ENCODE results near the gene E2F8. TPM values are rescaled to one million over a fixed set of nuclear protein-coding genes. Genes with fewer than 3 reads are reported as not detected.
A peak's percentile ranks its signal among the peaks of the same experiment; 100 is the strongest.

Gene E2F8
- total and polyA plus RNA-seq, 4 donors = 1.8 to 2.5 (median 2.1) TPM

DNA sequence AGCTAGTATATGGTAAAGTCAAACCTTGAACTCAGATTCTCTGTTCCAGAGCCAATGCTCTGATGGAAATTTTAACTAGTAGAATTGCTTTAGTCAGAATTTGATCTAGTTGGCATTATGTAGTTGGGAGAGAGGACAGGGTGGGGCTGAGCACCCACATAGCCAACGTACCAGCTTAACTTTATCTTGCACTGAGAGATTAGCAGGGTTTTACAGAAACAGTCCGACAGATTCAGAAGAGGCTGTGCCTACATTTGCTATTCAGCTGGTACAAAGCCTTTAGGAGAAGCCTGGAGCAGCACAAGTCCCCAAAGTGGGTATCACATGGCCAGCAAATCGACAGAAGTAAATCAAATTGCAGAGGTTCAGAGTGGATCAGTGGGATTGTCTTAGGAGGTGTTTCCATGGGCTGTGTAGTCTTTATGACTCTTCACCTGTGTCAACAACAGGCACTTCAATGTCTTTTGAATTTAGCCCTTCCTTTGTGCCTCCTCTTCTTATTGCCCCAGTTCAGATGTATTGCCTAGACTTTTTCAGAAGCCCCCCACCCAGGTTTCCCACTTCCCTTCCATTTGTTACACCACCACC, 31.7 kb downstream of the E2F8 start:
- no peak overlapping the region for H3K27ac ChIP-seq (ENCODE audit: low read depth, low read length)
- WGBS (ENCODE audit: insufficient coverage) = 85% methylated on average over 1 of the region's 3 CpGs

DNA sequence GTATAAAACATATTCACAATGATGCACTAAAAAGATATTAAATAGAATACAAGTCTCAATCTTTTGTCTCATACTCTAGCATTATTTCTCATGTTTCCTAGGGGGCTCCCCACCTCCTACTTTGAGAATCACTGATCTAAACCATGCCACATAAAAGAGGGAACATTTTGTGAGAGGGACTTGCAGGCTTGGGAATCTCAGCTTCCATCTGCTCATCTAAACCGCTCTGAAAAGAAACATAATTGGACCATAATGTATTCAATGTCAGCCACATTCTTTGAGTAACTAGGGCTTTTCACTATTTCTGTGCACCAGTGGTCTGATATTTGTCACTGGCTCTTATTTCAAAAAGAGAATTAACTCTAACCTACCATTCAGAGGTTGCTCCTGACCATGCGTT, 32.6 kb downstream of the E2F8 start:
- H3K4me1 ChIP-seq (ENCODE audit: control insufficient read depth, insufficient read depth, low read length) = no peaks in the 10 kb centered on the region
- H3K36me3 ChIP-seq (ENCODE audit: control insufficient read depth, insufficient read depth, low read length) = no peaks in the 10 kb centered on the region
- no peaks in the 10 kb centered on the region for H3K27me3 ChIP-seq (ENCODE audit: control insufficient read depth, insufficient read depth, low read length)
- H3K27ac ChIP-seq (ENCODE audit: low read depth, low read length) = no peak overlapping the region
- WGBS (ENCODE audit: insufficient coverage) = 80% methylated on average over 1 of the region's 2 CpGs
- DNase-seq (ENCODE audit: low read depth in 4 of 6, low spot score in 6 of 6) = peak in 1 of 6 donors; percentile 58
- no peak overlapping the region for H3K4me3 ChIP-seq (ENCODE audit: low read depth, low read length)
- H3K9me3 ChIP-seq (ENCODE audit: control insufficient read depth, insufficient read depth, low read length) = no peaks in the 10 kb centered on the region

More for the DNA sequence above, 31.7 kb downstream of the E2F8 start:
- H3K4me3 ChIP-seq (ENCODE audit: low read depth, low read length) = no peak overlapping the region
- no peak for DNase-seq (ENCODE audit: low read depth in 4 of 6, low spot score in 6 of 6)
- H3K4me1 ChIP-seq (ENCODE audit: control insufficient read depth, insufficient read depth, low read length) = no peaks in the 10 kb centered on the region
- H3K27me3 ChIP-seq (ENCODE audit: control insufficient read depth, insufficient read depth, low read length) = no peaks in the 10 kb centered on the region
- H3K36me3 ChIP-seq (ENCODE audit: control insufficient read depth, insufficient read depth, low read length) = no peaks in the 10 kb centered on the region
- H3K9me3 ChIP-seq (ENCODE audit: control insufficient read depth, insufficient read depth, low read length) = no peaks in the 10 kb centered on the region

- no peaks in the 10 kb centered on the region for H3K36me3 ChIP-seq (ENCODE audit: control insufficient read depth, insufficient read depth, low read length)
- WGBS (ENCODE audit: insufficient coverage) = no CpG with 5 or more reads among the region's 5 CpGs
- no peaks in the 10 kb centered on the region for H3K9me3 ChIP-seq (ENCODE audit: control insufficient read depth, insufficient read depth, low read length)
- no peaks in the 10 kb centered on the region for H3K4me1 ChIP-seq (ENCODE audit: control insufficient read depth, insufficient read depth, low read length)
- no peak overlapping the region for H3K27ac ChIP-seq (ENCODE audit: low read depth, low read length)
- no peak overlapping the region for H3K4me3 ChIP-seq (ENCODE audit: low read depth, low read length)
- H3K27me3 ChIP-seq (ENCODE audit: control insufficient read depth, insufficient read depth, low read length) = no peaks in the 10 kb centered on the region
- DNase-seq (ENCODE audit: low read depth in 4 of 6, low spot score in 6 of 6) = no peak
Measured at GRCh38 chr11:19204836-19205235, 35.9 kb downstream of the E2F8 start.

- Histone ChIP-seq H3K9me3 (ENCODE audit: control insufficient read depth, insufficient read depth, low read length) (no peaks in the 10 kb centered on the region), H3K27ac (ENCODE audit: low read depth, low read length) (no peak within 1 kb of the TSS), H3K27me3 (ENCODE audit: control insufficient read depth, insufficient read depth, low read length) (no peaks in the 10 kb centered on the region), H3K4me1 (ENCODE audit: control insufficient read depth, insufficient read depth, low read length) (no peaks in the 10 kb centered on the region), H3K36me3 (ENCODE audit: control insufficient read depth, insufficient read depth, low read length) (no peaks in the 10 kb centered on the region), H3K4me3 (ENCODE audit: low read depth, low read length) (no peak within 1 kb of the TSS)
- no peak for DNase-seq (ENCODE audit: low read depth in 4 of 6, low spot score in 6 of 6)
- 100% methylated on average over 1 of the region's 7 CpGs for WGBS (ENCODE audit: insufficient coverage)
Measured at GRCh38 chr11:19201737-19202605, 38.8 kb downstream of the E2F8 start, which contains the start of gene CSRP3. Gene CSRP3 (minus strand): TSS chr11:19201983. CDS start chr11:19192448, 9,535 bp downstream.

DNA sequence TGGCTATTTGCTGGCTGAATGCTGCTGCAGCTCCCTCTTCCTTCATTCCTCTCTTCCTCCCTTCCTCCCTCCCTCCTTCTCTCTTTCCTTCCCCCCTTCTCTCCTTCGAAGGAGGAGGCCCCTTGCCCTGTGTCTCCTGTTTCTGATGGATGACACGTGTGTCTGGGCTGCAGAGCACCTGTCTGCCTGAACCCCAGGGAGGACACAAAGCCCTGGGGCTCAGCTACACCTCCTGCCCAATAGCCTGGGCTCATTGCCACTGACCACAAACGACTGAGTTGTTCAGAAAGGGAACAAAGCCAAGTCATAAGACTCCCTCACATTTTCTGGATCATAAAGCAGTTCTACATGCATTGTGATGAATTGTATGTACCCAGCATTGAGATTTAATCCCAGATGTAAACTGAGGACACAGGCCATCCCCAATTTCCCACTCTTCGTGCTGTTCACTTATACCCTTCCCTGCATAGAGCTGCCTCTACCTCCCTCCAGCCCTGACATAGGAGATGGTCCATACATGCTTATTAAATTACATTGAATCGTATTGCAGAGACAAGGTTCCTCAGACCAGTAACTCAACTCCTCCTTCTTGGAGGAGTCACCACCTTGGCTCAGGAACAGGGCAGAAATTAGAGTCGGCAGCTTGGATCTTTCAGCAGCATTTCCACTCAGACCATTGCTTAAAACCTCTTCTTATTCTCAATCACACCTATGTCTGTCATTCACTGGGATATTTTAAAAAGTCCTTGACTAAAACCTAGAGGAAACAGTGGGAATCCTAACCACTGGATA, 40.1 kb downstream of the E2F8 start:
- H3K4me3 ChIP-seq (ENCODE audit: low read depth, low read length) = no peak overlapping the region
- WGBS (ENCODE audit: insufficient coverage) = 62% methylated on average over 5 of the region's 6 CpGs
- no peak overlapping the region for H3K27ac ChIP-seq (ENCODE audit: low read depth, low read length)
- no peaks in the 10 kb centered on the region for H3K9me3 ChIP-seq (ENCODE audit: control insufficient read depth, insufficient read depth, low read length)
- no peaks in the 10 kb centered on the region for H3K4me1 ChIP-seq (ENCODE audit: control insufficient read depth, insufficient read depth, low read length)
- DNase-seq (ENCODE audit: low read depth in 4 of 6, low spot score in 6 of 6) = no peak
- H3K36me3 ChIP-seq (ENCODE audit: control insufficient read depth, insufficient read depth, low read length) = no peaks in the 10 kb centered on the region
- H3K27me3 ChIP-seq (ENCODE audit: control insufficient read depth, insufficient read depth, low read length) = no peaks in the 10 kb centered on the region

DNA sequence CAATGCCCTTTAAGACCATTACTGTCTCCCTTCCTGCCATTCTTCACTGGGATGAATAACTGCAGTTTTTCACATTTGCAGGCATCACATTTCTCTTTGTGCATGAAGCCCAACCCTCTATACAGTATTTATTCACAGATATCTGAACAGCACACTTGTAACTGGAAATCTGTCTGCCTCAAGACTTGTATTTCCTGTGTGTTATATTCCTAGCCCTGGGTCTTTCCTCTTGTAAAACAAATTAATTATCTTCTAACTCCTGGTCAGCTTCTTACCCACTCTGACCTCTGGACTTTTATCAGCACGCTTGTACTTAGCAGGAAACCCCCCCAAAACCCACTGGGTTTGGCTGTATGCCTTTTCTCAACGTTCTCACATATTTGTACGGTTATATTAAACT, 41.0 kb downstream of the E2F8 start:
- no peak overlapping the region for H3K4me3 ChIP-seq (ENCODE audit: low read depth, low read length)
- peak in 1 of 6 donors; percentile 13 for DNase-seq (ENCODE audit: low read depth in 4 of 6, low spot score in 6 of 6)
- H3K36me3 ChIP-seq (ENCODE audit: control insufficient read depth, insufficient read depth, low read length) = no peaks in the 10 kb centered on the region
- WGBS (ENCODE audit: insufficient coverage) = 80% methylated on average over 1 of the region's 3 CpGs
- no peak overlapping the region for H3K27ac ChIP-seq (ENCODE audit: low read depth, low read length)
- H3K4me1 ChIP-seq (ENCODE audit: control insufficient read depth, insufficient read depth, low read length) = no peaks in the 10 kb centered on the region
- no peaks in the 10 kb centered on the region for H3K9me3 ChIP-seq (ENCODE audit: control insufficient read depth, insufficient read depth, low read length)
- H3K27me3 ChIP-seq (ENCODE audit: control insufficient read depth, insufficient read depth, low read length) = no peaks in the 10 kb centered on the region

DNA sequence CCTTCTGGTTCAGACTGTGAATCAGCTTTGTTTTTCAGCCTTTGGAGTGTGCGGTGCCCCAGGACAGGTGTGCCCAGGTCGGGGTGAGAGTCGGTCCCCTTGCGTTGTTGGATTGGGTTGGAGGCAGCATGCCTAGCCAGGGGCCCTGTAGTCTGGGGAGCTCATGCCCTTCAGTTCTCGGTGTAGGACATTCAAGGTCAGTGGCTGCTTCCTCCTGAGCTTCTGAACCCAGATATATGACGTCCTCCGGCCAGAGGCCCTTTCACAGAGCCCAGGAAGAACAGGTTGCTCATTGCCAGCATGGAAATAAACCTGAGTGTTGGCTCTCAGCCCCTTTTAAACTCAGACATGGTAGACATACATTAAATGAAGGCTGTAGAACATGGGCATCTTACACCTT, 41.7 kb downstream of the E2F8 start:
- Histone ChIP-seq H3K27me3 (ENCODE audit: control insufficient read depth, insufficient read depth, low read length) (no peaks in the 10 kb centered on the region), H3K4me1 (ENCODE audit: control insufficient read depth, insufficient read depth, low read length) (no peaks in the 10 kb centered on the region), H3K4me3 (ENCODE audit: low read depth, low read length) (no peak overlapping the region), H3K9me3 (ENCODE audit: control insufficient read depth, insufficient read depth, low read length) (no peaks in the 10 kb centered on the region), H3K27ac (ENCODE audit: low read depth, low read length) (no peak overlapping the region), H3K36me3 (ENCODE audit: control insufficient read depth, insufficient read depth, low read length) (no peaks in the 10 kb centered on the region)
- DNase-seq (ENCODE audit: low read depth in 4 of 6, low spot score in 6 of 6) = no peak
- WGBS (ENCODE audit: insufficient coverage) = 99% methylated on average over 7 of the region's 7 CpGs

GRCh38 chr11:19196432-19196831, 44.3 kb downstream of the E2F8 start:
- WGBS (ENCODE audit: insufficient coverage) = 86% methylated on average over 1 of the region's 6 CpGs
- H3K4me1 ChIP-seq (ENCODE audit: control insufficient read depth, insufficient read depth, low read length) = no peaks in the 10 kb centered on the region
- no peaks in the 10 kb centered on the region for H3K9me3 ChIP-seq (ENCODE audit: control insufficient read depth, insufficient read depth, low read length)
- H3K36me3 ChIP-seq (ENCODE audit: control insufficient read depth, insufficient read depth, low read length) = no peaks in the 10 kb centered on the region
- H3K4me3 ChIP-seq (ENCODE audit: low read depth, low read length) = no peak overlapping the region
- no peaks in the 10 kb centered on the region for H3K27me3 ChIP-seq (ENCODE audit: control insufficient read depth, insufficient read depth, low read length)
- DNase-seq (ENCODE audit: low read depth in 4 of 6, low spot score in 6 of 6) = no peak
- H3K27ac ChIP-seq (ENCODE audit: low read depth, low read length) = no peak overlapping the region

DNA sequence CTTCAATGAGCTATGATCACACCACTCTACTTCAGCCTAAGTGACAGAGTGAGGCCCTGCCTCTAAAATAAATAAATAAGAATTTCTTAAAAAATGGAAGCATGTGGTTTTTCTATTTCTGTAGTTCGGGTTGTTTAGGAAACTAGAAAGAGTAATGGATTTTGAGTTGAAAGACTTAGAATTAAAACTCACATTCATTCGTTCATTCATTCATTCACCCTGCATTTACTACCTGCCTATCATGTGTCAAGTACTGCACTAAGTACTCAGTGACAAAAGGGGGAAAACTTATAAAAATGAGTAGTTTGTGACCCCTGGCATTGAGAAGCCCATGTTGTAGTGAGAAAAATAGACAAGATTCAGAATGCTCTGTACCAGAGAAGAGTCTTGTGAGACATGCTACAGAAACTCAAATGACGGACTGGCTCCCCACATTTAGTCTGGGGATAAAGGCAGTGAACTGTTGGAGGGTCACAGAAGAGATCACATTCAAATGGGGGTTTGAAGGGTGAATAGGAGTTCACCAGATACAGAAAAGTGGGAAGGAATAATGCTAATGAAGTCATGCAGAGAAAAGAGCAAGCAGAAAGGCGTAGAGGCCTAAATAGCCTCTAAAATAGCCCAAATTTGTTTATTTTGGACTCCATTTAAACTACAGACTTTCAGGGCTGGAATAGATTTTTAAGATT, 46.0 kb downstream of the E2F8 start:
- H3K27ac ChIP-seq (ENCODE audit: low read depth, low read length) = no peak overlapping the region
- no peak for DNase-seq (ENCODE audit: low read depth in 4 of 6, low spot score in 6 of 6)
- no peaks in the 10 kb centered on the region for H3K4me1 ChIP-seq (ENCODE audit: control insufficient read depth, insufficient read depth, low read length)
- H3K4me3 ChIP-seq (ENCODE audit: low read depth, low read length) = no peak overlapping the region
- no peaks in the 10 kb centered on the region for H3K27me3 ChIP-seq (ENCODE audit: control insufficient read depth, insufficient read depth, low read length)
- 100% methylated on average over 1 of the region's 4 CpGs for WGBS (ENCODE audit: insufficient coverage)
- H3K36me3 ChIP-seq (ENCODE audit: control insufficient read depth, insufficient read depth, low read length) = no peaks in the 10 kb centered on the region
- peaks cover 1% of the 10 kb centered on the region for H3K9me3 ChIP-seq (ENCODE audit: control insufficient read depth, insufficient read depth, low read length)

Data from spinal cord (tissue), 10 donors.